ENCODE measurements around the gene UVRAG. TPM values are rescaled to one million over a fixed set of nuclear protein-coding genes. Genes with fewer than 3 reads are reported as not detected.

UVRAG gene
- total RNA-seq, 2 donors from 2014 or later: 10.9 to 31.0 TPM

DNA sequence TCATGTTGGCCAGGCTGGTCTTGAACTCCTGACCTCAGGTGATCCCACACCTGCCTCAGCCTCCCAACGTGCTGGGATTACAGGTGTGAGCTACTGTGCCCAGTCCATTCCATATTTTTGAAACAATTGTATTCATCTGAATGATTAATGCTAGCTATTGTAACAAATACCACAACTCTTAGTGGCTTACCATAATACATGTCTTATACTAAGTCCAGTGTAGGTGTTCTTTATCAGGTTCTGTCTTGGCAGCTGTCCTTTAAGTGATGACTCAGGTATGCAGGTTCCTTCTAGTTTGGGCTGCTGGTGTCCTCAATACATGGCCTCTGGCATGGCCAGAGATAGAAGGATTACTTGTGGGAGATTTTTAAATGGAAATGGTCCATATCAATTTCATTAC lies 39.0 kb downstream of the UVRAG start:
- no peaks in the 10 kb centered on the region for H3K9me3 ChIP-seq
- H3K4me1 ChIP-seq: no peaks in the 10 kb centered on the region
- H3K4me3 ChIP-seq: no peak overlapping the region
- intact Hi-C loops (cut with DNase I): no loop called here
- TF ChIP-seq, protein P1, sequence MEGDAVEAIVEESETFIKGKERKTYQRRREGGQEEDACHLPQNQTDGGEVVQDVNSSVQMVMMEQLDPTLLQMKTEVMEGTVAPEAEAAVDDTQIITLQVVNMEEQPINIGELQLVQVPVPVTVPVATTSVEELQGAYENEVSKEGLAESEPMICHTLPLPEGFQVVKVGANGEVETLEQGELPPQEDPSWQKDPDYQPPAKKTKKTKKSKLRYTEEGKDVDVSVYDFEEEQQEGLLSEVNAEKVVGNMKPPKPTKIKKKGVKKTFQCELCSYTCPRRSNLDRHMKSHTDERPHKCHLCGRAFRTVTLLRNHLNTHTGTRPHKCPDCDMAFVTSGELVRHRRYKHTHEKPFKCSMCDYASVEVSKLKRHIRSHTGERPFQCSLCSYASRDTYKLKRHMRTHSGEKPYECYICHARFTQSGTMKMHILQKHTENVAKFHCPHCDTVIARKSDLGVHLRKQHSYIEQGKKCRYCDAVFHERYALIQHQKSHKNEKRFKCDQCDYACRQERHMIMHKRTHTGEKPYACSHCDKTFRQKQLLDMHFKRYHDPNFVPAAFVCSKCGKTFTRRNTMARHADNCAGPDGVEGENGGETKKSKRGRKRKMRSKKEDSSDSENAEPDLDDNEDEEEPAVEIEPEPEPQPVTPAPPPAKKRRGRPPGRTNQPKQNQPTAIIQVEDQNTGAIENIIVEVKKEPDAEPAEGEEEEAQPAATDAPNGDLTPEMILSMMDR (IDR thresholded peaks at IDR 0.05): no peak
- no peak for TF ChIP-seq POLR2A (IDR thresholded peaks at IDR 0.05)
- no peaks in the 10 kb centered on the region for H3K36me3 ChIP-seq (replicated peaks in 1 of 2; ENCODE audit: insufficient read depth in 1 of 2, low read depth in 2 of 2)
- no peaks in the 10 kb centered on the region for H3K27me3 ChIP-seq
- WGBS, 2 donors: 91 to 92% methylated on average over 1 of the region's 1 CpG
- no peak for ATAC-seq
- no peak for DNase-seq
- no peak overlapping the region for H3K27ac ChIP-seq

GRCh38 chr11:75855206-75855605 lies 40.2 kb downstream of the UVRAG start:
- Histone ChIP-seq H3K27ac (no peak overlapping the region), H3K4me3 (no peak overlapping the region), H3K9me3 (no peaks in the 10 kb centered on the region), H3K4me1 (no peaks in the 10 kb centered on the region), H3K27me3 (no peaks in the 10 kb centered on the region), H3K36me3 (replicated peaks in 1 of 2; ENCODE audit: insufficient read depth in 1 of 2, low read depth in 2 of 2) (no peaks in the 10 kb centered on the region)
- intact Hi-C loops (cut with DNase I): no loop called here
- no peak for TF ChIP-seq POLR2A (IDR thresholded peaks at IDR 0.05)
- TF ChIP-seq, protein P1 (IDR thresholded peaks at IDR 0.05): no peak
- WGBS, 2 donors: 81 to 87% methylated on average over 6 of the region's 6 CpGs
- DNase-seq (no peak), ATAC-seq (no peak)

DNA sequence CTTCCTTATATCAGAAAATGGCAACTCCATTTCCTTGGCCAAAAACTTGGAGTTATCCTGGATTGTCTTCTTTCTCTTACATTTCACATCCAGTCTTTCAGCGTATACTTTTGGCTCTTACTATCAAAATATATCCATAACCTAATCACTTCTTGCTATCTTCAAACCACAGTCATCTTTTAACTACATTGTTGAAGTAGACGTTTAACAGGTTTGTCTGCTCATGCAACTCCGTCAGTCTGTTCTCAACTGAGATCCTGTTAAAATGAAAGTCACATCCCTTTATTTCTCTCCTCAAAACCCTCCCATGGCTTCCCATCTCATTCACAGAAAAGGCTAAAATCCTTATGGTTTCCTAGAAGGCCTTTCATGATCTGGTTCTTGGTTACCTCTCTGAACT lies 41.9 kb downstream of the UVRAG start:
- Histone ChIP-seq H3K27me3 (no peaks in the 10 kb centered on the region), H3K4me3 (no peak overlapping the region), H3K9me3 (no peaks in the 10 kb centered on the region), H3K36me3 (replicated peaks in 1 of 2; ENCODE audit: insufficient read depth in 1 of 2, low read depth in 2 of 2) (no peaks in the 10 kb centered on the region), H3K4me1 (no peaks in the 10 kb centered on the region), H3K27ac (no peak overlapping the region)
- DNase-seq: no peak
- no peak for ATAC-seq
- WGBS, 2 donors: 87% methylated on average over 3 of the region's 3 CpGs
- TF ChIP-seq, protein P1 (IDR thresholded peaks at IDR 0.05): no peak
- no peak for TF ChIP-seq POLR2A (IDR thresholded peaks at IDR 0.05)
- intact Hi-C loops (cut with DNase I): no loop called here

DNA sequence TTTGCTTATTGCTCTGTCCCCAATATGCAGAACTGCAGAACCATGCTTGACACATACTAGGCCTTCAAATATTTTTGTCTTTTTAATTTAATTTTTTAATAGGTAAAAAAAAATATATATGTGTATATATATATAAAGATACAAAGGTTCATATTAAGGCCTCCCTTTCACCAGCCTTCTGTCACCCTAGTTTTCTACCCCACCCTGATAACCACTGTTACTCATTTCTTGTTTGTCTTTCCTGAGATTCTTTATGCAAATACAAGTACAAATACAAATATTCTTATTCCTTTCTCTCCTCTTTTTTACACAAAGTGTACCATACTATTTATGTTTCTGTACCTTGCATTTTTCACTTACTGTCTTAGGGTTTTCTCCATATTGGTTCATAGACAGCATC lies 43.0 kb downstream of the UVRAG start:
- H3K27me3 ChIP-seq: no peaks in the 10 kb centered on the region
- intact Hi-C loops (cut with DNase I): no loop called here
- no peaks in the 10 kb centered on the region for H3K9me3 ChIP-seq

GRCh38 chr11:75858613-75859012 lies 43.6 kb downstream of the UVRAG start:
- DNase-seq (no peak), ATAC-seq (no peak)
- no peak for TF ChIP-seq POLR2A (IDR thresholded peaks at IDR 0.05)
- TF ChIP-seq, protein P1 (IDR thresholded peaks at IDR 0.05): no peak
- Histone ChIP-seq H3K9me3 (no peaks in the 10 kb centered on the region), H3K36me3 (replicated peaks in 1 of 2; ENCODE audit: insufficient read depth in 1 of 2, low read depth in 2 of 2) (no peaks in the 10 kb centered on the region), H3K27ac (no peak overlapping the region), H3K4me1 (no peaks in the 10 kb centered on the region), H3K27me3 (no peaks in the 10 kb centered on the region), H3K4me3 (no peak overlapping the region)
- intact Hi-C loops (cut with DNase I): no loop called here
- WGBS, 2 donors: 53 to 70% methylated on average over 3 of the region's 3 CpGs

More for the DNA sequence above, 43.0 kb downstream of the UVRAG start:
- no peak for TF ChIP-seq POLR2A (IDR thresholded peaks at IDR 0.05)
- TF ChIP-seq, protein P1 (IDR thresholded peaks at IDR 0.05): no peak
- H3K4me1 ChIP-seq: no peaks in the 10 kb centered on the region
- no peaks in the 10 kb centered on the region for H3K36me3 ChIP-seq (replicated peaks in 1 of 2; ENCODE audit: insufficient read depth in 1 of 2, low read depth in 2 of 2)
- ATAC-seq (no peak), DNase-seq (no peak)
- H3K27ac ChIP-seq: no peak overlapping the region
- H3K4me3 ChIP-seq: no peak overlapping the region
